H4 (cell line): ENCODE measurements around the gene TNFRSF18. TPM values are rescaled to one million over a fixed set of nuclear protein-coding genes. Genes with fewer than 3 reads are reported as not detected.
"Not testable (repeated sequence)": the region's sequence is repeated elsewhere in the genome, so short reads cannot be mapped to it uniquely, and the experiment has no call there.

Experiments
- DNase-seq: peaks from one replicate; pipeline ENCODE4 v3.0.0-alpha.2; 2015; ENCODE audit warnings: low spot score
- total RNA-seq: library from RNA; depleted of rRNA; stranded (reverse); fragments of >200 nt; shearing (Covaris generic); gene quantifications from 2 replicates; pipeline ENCODE4 v1.2.3, GENCODE V29; 2014

The TNFRSF18 gene
- total RNA-seq, 1 experiment from 2014 or later: not detected

DNA sequence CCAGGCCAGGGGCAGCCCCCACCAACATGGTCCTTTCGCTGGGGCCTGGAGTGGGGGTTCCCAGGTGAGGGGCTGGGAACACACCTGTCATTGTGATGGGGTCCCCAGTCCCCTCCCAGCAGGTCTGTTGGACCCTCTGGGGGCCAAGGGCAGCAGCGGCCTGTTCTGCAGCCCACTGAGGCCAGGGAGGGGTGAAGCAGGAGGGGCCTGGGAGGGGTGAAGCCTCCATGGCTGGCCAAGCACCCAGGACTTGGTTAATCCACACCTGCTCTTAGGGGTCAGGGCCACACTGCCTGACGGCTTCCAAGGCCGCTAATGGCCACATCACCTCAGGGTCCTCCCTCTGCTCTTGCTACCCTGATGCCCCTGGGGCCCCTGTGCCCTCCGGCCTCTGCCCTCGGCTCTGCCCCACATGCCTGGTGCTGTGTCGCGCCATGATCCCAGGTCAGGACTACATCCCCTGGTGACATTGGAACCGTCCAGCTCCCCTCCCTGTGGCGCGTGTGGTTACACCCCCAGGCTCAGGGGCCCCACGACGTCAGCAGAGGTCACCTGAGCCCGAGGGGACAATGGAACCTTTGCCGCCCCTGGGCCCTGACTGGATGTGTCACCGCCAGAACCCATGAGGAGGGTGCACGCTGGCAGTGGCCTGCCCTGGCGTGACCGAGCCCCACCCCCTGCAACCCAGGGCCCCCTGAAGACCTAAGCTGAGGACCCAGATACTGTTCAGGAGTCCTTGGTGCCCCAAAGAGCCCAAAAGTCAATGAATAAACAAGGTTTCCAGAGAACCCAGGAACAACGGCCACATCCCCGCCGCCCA lies 7.0 kb downstream of the TNFRSF18 start:
- DNase-seq: no peak

- no peak for DNase-seq
Observed at GRCh38 chr1:1198423-1199140, 7.8 kb downstream of the TNFRSF18 start.

- no peak for DNase-seq
Observed at GRCh38 chr1:1197551-1198422, 8.6 kb downstream of the TNFRSF18 start.

DNA sequence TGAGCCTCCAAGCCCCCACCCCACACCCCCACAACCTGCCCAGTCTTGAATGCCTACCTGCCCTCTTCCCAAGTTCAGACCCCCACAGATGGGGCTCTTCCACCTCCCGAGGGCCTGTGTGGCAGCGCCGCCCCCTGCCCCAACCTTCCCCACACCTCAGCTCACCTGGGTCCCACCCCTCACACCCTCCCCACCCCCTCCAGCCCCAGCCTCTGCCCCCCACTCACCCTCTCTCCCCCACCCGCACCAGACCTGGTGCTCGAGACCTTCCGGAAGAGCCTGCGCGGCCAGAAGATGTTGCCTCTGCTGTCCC lies 9.2 kb downstream of the TNFRSF18 start:
- no peak for DNase-seq

DNA sequence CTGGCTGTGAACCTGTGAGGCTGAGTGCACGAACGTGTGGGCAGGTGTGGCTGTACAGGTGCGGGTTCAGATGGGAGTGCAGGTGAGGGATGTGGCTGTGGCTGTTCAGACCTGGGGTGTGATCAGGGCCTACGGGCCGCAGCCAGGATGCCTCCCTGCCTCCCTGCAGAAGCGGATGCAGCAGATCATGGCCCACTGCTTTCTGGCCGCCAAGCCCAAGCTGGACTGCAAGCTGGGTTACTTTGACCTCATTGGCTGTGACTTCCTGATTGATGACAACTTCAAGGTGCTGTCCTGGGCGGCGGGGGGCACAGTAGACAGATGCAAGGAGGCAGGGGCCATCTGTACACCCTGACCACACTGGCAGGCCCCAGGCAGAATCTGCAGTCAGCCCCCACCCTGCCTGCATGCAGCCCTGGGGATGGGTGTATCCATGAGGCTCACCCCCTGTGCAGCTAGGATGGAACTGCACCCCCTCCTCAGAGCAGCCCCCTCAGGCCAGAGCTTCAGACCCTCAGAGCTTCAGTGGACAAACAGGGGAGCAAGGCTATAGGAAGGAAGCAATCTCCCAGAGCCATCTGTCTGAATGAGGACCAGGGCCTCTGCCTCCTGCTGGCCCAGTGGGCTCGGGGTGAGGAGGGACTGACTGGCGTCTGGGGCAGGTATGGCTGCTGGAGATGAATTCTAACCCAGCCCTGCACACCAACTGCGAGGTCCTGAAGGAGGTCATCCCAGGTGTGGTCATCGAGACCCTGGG lies 9.8 kb downstream of the TNFRSF18 start:
- no peak for DNase-seq

DNA sequence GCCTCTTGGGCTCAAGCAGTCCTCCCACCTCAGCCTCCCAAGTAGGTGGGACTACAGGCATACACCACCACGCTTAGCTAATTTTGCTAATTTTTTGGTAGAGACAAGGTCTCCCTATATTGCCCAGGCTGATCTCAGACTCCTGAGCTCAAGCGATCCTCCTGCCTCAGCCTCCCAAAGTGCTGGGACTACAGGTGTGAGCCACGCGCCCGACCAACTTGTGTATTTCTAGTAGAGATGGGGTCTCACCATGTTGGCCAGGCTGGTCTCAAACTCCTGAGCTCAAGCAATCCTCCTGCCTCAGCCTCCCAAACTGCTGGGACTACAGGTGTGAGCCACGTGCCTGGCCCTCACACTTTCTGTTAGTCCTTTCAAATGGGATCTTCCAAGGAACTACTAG lies 10.7 kb downstream of the TNFRSF18 start:
- not testable (repeated sequence) for DNase-seq

- no peak for DNase-seq
Observed at GRCh38 chr1:1194723-1195122, 11.7 kb downstream of the TNFRSF18 start.

GRCh38 chr1:1191734-1192133 lies 14.7 kb downstream of the TNFRSF18 start:
- DNase-seq: no peak

- DNase-seq: no peak
Observed at GRCh38 chr1:1189111-1189510, 17.3 kb downstream of the TNFRSF18 start.

DNA sequence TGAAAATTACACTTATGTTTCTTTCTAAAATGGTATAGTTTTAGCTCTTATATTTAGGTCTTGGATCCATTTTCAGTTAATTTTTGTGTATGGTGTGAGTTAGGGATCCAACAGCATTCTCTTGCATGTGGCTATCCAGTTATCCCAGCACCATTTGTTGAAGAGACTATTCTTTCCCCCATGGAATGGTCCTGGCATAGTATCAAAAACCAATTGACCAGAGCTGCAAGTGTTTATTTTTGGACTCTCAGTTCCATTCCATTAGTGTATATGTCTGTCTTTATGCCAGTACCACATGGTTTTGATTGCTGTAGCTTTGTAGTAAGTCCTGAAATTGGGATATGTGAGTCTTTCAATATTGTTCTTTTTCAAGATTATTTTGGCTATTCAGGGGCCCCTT lies 18.5 kb downstream of the TNFRSF18 start:
- DNase-seq: peak; percentile 61

DNA sequence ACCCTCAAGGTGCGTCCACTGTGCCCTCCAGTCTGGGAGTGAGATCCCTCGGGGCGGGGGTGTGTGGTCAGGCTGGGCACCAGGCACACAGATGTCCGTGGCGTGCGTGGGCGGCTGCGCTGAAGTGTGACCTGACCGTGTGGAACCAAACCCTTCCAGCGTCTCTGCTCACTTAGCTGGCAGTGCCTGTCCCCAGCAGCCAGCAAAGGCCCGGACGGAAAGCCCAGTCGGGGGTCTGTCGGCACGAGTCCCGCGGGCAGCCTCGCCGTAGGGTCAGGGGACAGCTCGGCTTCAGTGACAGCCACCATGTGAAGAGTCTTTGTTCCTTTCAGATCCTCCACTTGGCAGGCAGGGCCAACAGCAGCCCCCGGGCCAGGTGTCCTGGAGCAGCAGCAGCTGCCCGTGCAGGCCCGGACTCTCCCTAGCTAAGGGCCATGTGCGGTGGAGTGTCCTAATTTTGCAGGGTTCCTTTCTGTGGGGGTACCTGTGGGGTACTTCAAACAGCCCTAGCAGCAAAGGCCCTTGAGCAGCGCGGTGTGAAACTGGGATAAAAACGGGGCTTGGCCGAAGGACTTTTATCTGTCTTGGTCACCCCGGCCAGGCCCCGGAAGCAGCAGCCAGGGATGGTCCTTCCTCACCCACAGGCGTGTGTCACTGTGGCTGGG lies 21.2 kb downstream of the TNFRSF18 start:
- no peak for DNase-seq

GRCh38 chr1:1183833-1184775 lies 22.3 kb downstream of the TNFRSF18 start:
- no peak for DNase-seq

DNA sequence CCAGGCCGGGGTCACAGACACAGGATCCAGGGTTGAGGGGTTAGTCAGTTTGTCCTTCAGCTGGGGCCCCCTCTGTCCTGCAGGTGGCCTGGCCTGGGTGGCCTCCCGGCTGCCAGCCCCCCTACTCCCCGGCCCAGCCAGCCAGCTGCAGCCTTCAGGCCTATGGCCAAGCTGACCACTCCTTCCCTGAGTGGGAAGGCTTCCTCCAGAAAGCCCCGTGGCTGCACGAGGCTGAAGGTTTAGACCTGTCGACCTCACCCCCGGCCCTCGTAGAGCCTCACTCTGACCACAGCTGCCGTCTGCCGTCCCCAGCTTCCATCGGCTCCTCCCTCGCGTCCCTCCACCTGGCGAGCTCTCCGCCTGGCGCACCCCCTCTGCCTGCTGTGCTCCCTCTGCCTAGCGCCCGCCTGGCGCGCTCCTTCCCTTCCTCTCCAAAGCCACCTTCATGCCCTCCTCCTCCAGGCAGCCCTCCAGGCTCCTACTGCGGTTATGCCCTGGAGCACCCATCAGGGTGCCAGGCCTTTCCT lies 23.1 kb downstream of the TNFRSF18 start:
- no peak for DNase-seq

DNA sequence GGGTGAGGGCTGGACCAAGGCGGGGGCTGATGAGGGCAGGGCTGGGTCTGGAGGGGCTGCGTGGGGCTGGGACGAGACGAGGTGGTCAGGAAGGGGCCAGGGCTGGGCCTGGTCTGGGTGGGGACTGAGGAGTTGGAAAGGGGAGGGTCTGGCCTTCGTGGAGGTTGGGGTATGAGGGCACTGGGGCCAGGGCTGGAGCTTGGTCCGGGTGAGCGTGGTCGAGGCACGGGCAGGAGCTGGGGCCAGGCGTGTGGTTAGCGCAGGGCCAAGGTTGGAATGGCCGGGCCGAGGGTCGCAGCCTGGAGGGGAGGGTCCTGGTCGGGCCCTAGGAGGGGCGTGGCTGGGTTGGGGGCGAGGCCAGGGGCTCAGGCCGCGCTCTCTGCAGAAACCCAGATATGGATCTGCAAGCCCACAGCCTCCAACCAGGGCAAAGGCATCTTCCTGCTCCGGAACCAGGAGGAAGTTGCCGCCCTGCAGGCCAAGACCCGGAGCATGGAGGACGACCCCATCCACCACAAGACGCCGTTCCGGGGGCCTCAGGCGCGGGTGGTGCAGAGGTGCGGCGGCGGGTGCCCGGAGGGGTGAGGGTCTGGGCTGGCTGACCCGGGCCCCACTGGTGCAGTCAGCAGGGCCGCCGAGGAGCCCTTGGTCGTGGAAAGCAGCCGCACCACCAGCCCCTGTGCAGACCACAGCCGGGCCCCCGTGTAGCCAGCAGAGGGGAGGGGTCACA lies 23.7 kb downstream of the TNFRSF18 start:
- DNase-seq: no peak

DNA sequence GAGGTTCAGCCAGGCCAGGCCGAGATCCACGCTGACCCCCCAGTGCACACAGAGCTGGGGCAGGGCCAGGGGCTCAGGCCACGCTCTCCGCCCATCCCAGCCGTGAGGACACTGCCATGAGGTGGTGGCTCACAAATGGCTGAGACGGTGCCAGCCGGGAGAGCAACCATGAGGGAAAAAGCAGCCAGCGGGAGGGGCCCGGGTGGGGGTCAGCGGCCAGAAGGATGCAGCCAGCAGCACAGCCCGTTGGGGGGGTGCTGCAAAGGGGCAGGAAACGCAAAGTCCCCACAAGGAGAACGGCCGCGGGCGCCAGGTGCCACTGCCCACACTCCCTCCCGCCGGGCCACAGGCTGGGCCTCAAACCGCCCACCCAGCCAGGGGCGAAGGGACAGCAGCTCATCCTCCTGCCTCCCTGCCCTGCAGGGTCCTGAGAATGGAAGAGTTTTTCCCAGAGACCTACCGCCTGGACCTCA lies 24.4 kb downstream of the TNFRSF18 start:
- DNase-seq: no peak

- DNase-seq: no peak
Observed at GRCh38 chr1:1181129-1181937, 25.1 kb downstream of the TNFRSF18 start.

DNA sequence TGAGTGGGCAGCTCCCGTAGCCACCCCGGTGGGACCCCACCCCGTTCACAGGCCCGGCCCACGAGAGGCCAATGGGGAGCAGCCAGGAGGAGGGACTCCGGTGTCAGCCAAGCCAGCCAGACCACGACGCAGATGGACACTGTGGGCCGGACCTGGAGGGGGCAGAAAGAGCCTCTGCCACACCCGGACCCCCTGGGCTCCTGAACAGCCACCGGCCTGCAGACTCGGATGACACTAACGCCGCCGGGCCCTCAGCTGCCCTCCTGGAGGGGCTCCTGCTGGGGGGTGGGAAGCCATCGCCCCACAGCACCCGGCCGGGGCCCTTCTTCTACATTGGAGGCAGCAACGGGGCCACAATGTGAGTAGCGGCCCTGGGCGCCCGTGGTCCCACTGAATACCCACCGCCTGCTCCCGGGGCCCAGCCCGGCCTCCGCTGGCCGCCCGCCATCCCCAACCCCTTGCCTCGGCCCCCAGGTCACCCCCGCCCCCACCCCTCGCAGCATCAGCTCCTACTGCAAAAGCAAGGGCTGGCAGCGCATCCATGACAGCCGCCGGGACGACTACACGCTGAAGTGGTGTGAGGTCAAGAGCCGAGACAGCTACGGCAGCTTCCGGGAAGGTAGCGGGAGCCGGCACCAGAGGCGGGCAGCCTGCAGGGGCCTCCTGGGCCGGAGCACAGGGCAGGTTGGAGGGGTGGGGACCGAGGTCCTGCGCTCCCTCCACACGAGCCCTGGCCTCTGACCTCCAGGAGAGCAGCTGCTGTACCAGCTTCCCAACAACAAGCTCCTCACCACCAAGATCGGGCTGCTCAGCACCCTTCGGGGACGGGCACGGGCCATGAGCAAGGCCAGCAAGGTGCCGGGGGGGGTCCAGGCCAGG lies 26.2 kb downstream of the TNFRSF18 start:
- DNase-seq: no peak
